Panc1 (cell line): ENCODE data around the gene HACL1.

ENCODE experiments used
- CTCF ChIP-seq: fragments of 450-650 bp; IDR thresholded peaks from 2 replicates; pipeline ENCODE4 v1.5.1; 2017; ENCODE audit warnings: mild to moderate bottlenecking
- POLR2AphosphoS5 ChIP-seq: IDR thresholded peaks from 2 replicates; pipeline ENCODE4 v1.6.1; 2012; ENCODE audit warnings: mild to moderate bottlenecking, low read depth, low read length, moderate library complexity
- REST ChIP-seq, 2 experiments: IDR thresholded peaks; 2 replicates each; pipeline ENCODE4 v1.6.1; 2011 to 2012; ENCODE audit warnings: low read depth in 2 of 2, control low read depth in 1 of 2, low read length in 1 of 2, mild to moderate bottlenecking in 1 of 2, moderate library complexity in 1 of 2; ENCODE audit not compliant: insufficient read depth in 1 of 2
- SIN3A ChIP-seq: IDR thresholded peaks from 2 replicates; pipeline ENCODE4 v1.6.1; 2012; ENCODE audit warnings: low read depth, mild to moderate bottlenecking, low read length, moderate library complexity, borderline replicate concordance; ENCODE audit not compliant: insufficient read depth

- no peak for TF ChIP-seq CTCF
- TF ChIP-seq SIN3A, result no peak
- TF ChIP-seq REST (IDR thresholded peaks at IDR 0.05; ENCODE audit: insufficient read depth in 1 of 2, low read depth in 2 of 2, low read length in 1 of 2), result no peak
- TF ChIP-seq POLR2AphosphoS5, result no peak
These were observed 33.3 kb upstream of the HACL1 start for GRCh38 chr3:15634671-15635070.
